HuH-7.5 (cell line): ENCODE data around the gene HSPA12A.

ENCODE experiments used
- DNase-seq: peaks from one replicate; pipeline ENCODE4 v3.0.0; 2011; ENCODE audit warnings: low spot score

The HSPA12A gene

GRCh38 chr10:116667484-116667883, 74.9 kb downstream of the HSPA12A start:
- DNase-seq = no peak

- DNase-seq = no peak
Observed at GRCh38 chr10:116665541-116666125, 76.7 kb downstream of the HSPA12A start.

DNA sequence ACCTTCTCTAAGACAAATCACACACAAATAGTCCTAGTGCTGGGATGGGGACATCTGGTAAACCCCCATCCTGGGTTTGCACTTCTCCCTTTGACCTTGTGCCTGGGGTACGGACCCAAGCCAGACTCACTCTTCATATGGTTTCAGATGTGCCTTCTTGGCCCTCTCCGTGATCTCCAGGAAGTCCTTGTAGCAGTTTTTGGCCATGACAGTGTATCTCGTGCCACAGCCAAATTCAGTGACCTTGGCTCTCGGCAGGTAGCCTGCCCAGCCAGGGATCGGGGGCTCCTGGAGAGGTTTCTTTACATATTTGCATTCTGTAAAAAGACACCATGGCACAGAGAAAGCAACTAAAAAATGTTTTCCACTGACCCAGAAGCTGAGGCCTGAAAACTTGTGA, 77.7 kb downstream of the HSPA12A start:
- DNase-seq = no peak

DNA sequence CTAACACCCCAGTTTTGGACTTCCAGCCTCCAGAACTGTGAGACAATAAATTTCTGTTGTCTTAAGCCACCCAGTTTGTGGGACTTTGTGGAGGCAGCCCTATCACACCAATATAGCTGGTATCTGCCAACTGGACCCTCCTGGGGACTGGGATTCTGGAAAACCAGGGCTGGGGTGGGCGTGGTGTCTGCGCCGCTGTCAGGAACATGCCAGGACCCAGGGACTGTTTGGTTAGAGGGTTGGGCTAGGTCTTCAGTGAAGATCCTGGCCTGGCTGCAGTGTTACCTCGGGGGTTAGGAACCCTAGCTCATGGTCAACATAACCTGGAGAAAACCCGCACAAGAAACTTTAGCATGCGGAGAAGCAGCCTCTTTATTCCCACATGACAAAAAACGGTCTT, 79.0 kb downstream of the HSPA12A start:
- no peak for DNase-seq

DNA sequence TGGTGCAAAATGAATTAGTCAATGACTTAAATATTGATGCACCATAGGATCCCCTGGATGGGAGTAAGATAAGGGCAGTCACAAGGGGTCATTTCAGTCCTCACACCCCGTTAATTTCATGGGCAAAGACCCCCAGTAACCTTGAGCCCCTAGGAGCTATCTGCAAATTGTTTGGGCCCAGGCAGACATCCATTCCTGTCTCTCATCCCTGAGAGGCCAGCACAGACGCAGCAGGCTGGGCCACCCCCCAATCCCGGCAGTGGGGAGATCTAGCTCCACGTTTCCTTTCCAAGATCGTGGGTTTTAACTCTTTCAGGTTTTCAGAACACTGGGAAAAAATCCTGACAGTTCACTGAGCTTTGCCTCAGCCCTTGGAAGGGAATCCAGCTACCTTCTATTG, 81.5 kb downstream of the HSPA12A start:
- no peak for DNase-seq

DNA sequence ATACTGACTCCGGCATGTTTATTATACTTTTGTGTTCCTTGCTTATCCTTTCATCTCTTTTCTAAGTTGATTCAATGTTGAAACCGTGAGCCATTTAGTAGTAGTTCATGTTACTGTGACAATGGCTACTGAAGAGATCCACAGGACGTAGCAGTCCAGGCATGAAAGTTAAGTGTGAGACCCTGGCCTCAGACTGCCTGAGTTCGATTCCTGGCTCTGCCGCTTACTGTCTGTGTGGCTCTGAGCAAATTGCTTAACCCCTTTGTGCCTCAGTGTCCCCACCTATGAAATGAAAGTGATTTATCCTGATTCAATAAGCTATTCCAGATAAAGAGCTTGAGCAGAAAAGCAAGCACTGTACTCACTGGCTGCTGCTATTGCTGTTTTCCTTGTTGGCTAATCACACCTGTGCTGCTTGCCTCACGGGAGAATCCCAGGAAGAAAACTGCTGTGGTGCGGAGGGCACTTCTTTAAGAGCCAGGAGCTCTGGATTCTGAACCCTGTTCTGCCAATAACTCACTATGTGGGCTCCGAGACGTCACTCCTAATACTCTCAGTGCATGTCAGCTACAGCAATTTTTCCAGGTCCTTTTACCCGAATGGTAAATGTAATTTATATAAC, 83.2 kb downstream of the HSPA12A start:
- no peak for DNase-seq

GRCh38 chr10:116657863-116658551, 84.4 kb downstream of the HSPA12A start:
- no peak for DNase-seq

DNA sequence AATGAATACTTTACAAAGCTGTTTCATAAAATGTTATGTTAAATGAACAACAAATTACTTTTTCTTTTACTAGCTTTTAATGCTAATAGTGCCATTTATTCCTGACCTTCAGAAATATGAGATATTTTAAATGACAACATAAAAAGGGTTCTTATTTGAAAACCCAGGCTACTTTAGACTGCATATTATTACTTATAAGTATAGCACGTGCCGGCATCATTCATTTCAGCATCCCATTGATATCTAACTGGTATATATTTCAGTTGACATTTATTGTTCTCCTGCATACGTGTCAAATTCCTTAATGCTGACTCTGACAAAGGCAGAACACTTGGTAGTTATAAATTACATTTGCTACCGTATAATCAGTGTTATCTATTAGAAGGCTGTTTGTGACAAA, 86.3 kb downstream of the HSPA12A start:
- no peak for DNase-seq

GRCh38 chr10:116655568-116655967, 86.8 kb downstream of the HSPA12A start:
- DNase-seq = no peak

GRCh38 chr10:116654816-116655215, 87.5 kb downstream of the HSPA12A start:
- no peak for DNase-seq

GRCh38 chr10:116653885-116654284, 88.5 kb downstream of the HSPA12A start:
- no peak for DNase-seq

- DNase-seq = no peak
Observed at GRCh38 chr10:116648903-116649302, 93.5 kb downstream of the HSPA12A start.

- no peak for DNase-seq
Observed at GRCh38 chr10:116646502-116646901, 95.9 kb downstream of the HSPA12A start.

- DNase-seq = no peak
Observed at GRCh38 chr10:116637830-116638229, 104.5 kb downstream of the HSPA12A start.

DNA sequence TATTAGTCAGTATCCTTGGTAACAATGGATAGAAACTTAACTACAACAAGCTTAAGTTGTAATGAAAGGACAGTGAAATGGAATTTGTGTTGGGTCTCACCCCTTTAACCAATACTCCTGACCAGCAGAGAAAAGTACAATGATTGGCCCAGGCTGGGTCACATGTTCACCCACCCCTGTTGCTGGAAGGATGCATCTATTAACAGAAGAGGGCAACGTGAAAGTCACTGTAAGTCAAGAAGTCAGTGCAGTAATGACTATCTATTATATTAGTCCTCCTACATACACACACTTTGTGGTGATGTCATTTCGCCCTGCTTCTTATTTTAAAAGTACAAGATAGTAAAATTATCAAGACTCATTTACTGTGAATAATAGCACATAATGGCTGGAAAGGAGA, 105.4 kb downstream of the HSPA12A start:
- DNase-seq = no peak

- DNase-seq = no peak
Observed at GRCh38 chr10:116636385-116636784, 106.0 kb downstream of the HSPA12A start.

- DNase-seq = no peak
Observed at GRCh38 chr10:116634126-116634975, 108.0 kb downstream of the HSPA12A start.

GRCh38 chr10:116633216-116633600, 109.2 kb downstream of the HSPA12A start:
- DNase-seq = no peak

GRCh38 chr10:116632596-116633215, 109.7 kb downstream of the HSPA12A start:
- DNase-seq = no peak

GRCh38 chr10:116631871-116632295, 110.5 kb downstream of the HSPA12A start:
- DNase-seq = no peak

GRCh38 chr10:116630020-116630419, 112.3 kb downstream of the HSPA12A start:
- no peak for DNase-seq

- DNase-seq = no peak
Observed at GRCh38 chr10:116629340-116629739, 113.0 kb downstream of the HSPA12A start.
